Measurements from ENCODE around the gene CDC42EP4. TPM values are rescaled to one million over a fixed set of nuclear protein-coding genes. Genes with fewer than 3 reads are reported as not detected.

CDC42EP4 gene
- total and polyA plus RNA-seq, 9 of the 15 experiments (the other 6 are each of a cell fraction or from before 2014, with no cell fraction given), result 0.65 to 20.8 (median 12.3) TPM

GRCh38 chr17:73308017-73308823 lies 3.6 kb downstream of the CDC42EP4 start (continued):
- TF ChIP-seq ELK3 (CRISPR knock-in tag; IDR thresholded peaks at IDR 0.05) (no peak), ZNF77 (CRISPR knock-in tag; IDR thresholded peaks at IDR 0.05) (no peak), ZNF75A (CRISPR knock-in tag; IDR thresholded peaks at IDR 0.05) (no peak), ZNF445 (CRISPR knock-in tag; IDR thresholded peaks at IDR 0.05; ENCODE audit: low read depth) (no peak), ZNF134 (CRISPR knock-in tag; conservative IDR thresholded peaks at IDR 0.05) (no peak), CTCF (IDR thresholded peaks at IDR 0.05 in 2 of 3, conservative IDR thresholded peaks at IDR 0.05 in 1 of 3; ENCODE audit: insufficient read depth in 2 of 3, low read depth in 1 of 3, low read length in 3 of 3) (no peak), SRSF9 (IDR thresholded peaks at IDR 0.05; ENCODE audit: borderline replicate concordance, low read depth, low read length) (no peak), YY1 (IDR thresholded peaks at IDR 0.05; ENCODE audit: borderline replicate concordance in 1 of 3, control insufficient read depth in 1 of 3, extremely low read depth in 1 of 3, insufficient read depth in 3 of 3, insufficient read length in 1 of 3, insufficient replicate concordance in 2 of 3, low read depth in 1 of 3, low read length in 2 of 3) (peak in 1 of 3 experiments; percentile 5), FOS (IDR thresholded peaks at IDR 0.05; ENCODE audit: extremely low read depth, insufficient read length) (no peak), TRIM24 (IDR thresholded peaks at IDR 0.05) (peak; percentile 80 to 91), PML (IDR thresholded peaks at IDR 0.05; ENCODE audit: low read length) (0 out of 2 replicates have a peak, but pooled peaks have one; percentile 20), SP2 (IDR thresholded peaks at IDR 0.05; ENCODE audit: extremely low read depth, low read depth, low read length, poor library complexity, severe bottlenecking) (no peak), LCOR (CRISPR knock-in tag; IDR thresholded peaks at IDR 0.05) (no peak), ZC3H4 (CRISPR knock-in tag; IDR thresholded peaks at IDR 0.05; ENCODE audit: borderline replicate concordance) (no peak), ILK (tag; IDR thresholded peaks at IDR 0.05; ENCODE audit: borderline replicate concordance, low read depth) (no peak), MTF1 (CRISPR knock-in tag; IDR thresholded peaks at IDR 0.05; ENCODE audit: borderline replicate concordance) (no peak), HNRNPH1 (optimal IDR thresholded peaks at IDR 0.05; ENCODE audit: low read depth, low read length) (no peak), PHF21A (IDR thresholded peaks at IDR 0.05; ENCODE audit: borderline replicate concordance, low read depth) (peak; percentile 72; the same call in 1 of the 2 replicates), NR1H2 (CRISPR knock-in tag; IDR thresholded peaks at IDR 0.05) (no peak), GATAD2B (IDR thresholded peaks at IDR 0.05; ENCODE audit: borderline replicate concordance) (peak; percentile 75; the same call in 1 of the 2 replicates)
- TF ChIP-seq, protein P1, sequence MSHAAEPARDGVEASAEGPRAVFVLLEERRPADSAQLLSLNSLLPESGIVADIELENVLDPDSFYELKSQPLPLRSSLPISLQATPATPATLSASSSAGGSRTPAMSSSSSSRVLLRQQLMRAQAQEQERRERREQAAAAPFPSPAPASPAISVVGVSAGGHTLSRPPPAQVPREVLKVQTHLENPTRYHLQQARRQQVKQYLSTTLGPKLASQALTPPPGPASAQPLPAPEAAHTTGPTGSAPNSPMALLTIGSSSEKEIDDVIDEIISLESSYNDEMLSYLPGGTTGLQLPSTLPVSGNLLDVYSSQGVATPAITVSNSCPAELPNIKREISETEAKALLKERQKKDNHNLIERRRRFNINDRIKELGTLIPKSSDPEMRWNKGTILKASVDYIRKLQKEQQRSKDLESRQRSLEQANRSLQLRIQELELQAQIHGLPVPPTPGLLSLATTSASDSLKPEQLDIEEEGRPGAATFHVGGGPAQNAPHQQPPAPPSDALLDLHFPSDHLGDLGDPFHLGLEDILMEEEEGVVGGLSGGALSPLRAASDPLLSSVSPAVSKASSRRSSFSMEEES (CRISPR knock-in tag; IDR thresholded peaks at IDR 0.05), result no peak
